ENCODE results near the gene UPF3A.

GRCh38 chr13:114248011-114248410 lies 33.4 kb upstream of the UPF3A start:
- TF ChIP-seq CTCF (IDR thresholded peaks at IDR 0.05; ENCODE audit: low read depth, low read length) (no peak), EZH2phosphoT487 (IDR thresholded peaks at IDR 0.05; ENCODE audit: low read depth) (no peak)
